HG03196 (cell line): ENCODE results near the gene DOCK2.

Source experiments
- ATAC-seq: cut with Tn5 transposase; IDR thresholded peaks from one replicate; pipeline ENCODE4 v1.9.1; 2021; ENCODE audit not compliant: unreplicated experiment

The DOCK2 gene

DNA sequence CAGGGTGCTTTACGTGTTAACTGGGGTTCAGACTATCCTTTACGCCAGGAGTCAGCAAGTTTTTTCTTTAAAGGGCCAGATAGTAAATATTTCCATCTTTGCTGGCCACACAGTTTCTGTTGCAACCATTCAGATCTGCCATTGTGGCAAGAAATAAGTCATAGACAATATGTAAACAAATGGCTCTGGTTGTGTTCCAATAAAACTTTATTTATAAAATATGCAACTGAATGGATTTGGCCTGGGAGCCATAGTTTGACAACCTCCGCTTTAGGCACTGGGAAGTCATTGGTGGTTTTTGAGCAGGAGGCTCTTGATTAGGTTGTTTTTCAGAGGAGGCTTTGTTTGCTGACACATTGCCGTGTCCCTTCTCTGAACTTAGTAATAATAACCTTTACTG is 252.5 kb downstream of the DOCK2 start:
- ATAC-seq = no peak

DNA sequence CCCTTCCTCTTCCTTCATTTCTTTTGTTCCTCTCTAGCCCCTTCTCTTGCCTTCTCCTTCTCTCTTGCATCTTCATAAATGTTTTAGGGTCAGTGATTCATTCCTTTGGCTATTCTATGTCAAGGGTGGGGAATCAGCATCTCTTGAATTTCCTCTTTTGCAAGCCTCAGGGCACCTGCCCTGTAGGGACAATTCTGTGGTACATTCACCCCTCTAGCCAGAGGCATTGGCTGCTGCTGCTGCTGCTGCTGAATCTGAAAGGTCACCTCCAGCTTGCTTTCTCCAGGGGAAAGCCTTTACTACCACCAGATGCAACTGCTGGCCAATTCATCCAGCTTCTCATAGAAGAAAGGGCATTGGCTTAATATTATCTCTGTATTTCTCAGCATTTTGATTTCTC is 255.9 kb downstream of the DOCK2 start:
- no peak for ATAC-seq

DNA sequence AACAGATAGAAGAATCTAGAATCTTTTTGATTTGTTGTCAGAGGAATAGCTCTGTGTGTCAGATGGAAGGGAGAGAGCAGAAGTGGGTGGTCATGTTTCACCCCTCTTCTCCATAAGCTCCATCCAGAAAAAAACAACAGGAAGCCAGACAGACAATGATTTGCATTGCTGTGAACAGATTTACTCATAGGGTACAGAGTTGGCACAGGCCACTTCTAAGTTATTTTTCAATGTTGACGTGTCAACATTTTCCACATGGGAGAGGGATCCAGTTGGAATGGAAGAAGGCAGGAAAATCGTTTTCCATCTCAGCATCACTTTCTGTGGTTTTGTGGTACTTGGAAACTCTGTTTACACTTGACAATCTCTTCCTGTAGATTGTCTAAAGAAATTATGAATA is 256.5 kb downstream of the DOCK2 start:
- no peak for ATAC-seq

DNA sequence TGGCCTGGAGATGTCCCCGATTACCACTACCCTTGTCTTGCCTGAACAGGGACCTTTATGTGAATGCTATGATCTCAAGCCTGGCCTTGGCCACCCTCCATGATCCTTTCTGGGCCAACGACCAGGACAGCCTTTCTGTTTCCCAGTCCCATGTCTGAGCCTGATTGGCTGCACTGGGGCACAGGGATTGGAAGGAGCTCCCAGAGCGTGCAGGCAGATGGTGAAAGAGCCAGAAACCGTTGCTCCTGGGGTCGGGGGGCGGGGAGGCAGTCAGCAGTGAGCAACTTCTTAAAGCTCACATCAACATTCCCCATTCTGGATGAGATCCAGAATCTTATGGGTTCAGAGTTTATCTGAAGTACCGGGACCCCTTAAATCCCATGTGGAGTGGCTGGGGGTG is 258.9 kb downstream of the DOCK2 start:
- ATAC-seq = no peak

DNA sequence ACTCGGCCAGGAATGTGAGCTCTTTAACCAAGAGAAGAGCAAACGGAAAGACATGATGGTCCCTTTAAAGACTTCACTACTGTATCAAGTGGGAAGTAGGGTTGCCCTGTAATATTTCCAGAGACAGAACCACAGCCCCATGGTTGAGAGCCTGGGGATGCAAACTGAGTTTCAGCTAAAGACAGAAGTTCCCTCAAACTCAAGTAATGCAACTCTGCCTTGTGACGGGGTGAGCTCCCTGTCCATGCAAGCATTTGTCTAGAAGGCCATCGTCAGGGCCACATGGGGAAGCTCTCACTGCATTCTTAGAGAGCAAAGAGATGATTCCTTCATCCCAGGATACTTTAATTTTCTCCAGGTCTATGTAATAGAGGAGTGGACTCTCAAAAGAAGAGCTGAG is 260.4 kb downstream of the DOCK2 start:
- ATAC-seq = no peak

DNA sequence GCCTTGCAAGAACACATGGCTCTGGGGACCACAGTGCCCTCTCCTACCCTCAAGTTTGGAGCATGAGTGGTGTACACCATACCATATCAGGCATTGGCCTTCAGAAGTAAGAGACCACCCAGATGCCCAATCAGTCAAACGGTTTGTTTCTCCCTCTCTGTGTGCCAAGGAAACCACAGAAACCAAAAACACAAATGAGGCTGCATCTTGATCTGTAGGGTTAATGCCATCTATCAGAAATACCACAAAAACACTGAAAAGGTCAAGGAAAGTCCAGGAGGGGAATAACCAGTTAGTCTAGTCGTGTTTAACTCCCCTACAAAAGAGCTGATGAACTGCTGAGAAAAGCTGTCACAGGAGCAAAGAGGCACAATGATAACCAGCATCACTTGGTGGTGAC is 264.8 kb downstream of the DOCK2 start:
- ATAC-seq = no peak

DNA sequence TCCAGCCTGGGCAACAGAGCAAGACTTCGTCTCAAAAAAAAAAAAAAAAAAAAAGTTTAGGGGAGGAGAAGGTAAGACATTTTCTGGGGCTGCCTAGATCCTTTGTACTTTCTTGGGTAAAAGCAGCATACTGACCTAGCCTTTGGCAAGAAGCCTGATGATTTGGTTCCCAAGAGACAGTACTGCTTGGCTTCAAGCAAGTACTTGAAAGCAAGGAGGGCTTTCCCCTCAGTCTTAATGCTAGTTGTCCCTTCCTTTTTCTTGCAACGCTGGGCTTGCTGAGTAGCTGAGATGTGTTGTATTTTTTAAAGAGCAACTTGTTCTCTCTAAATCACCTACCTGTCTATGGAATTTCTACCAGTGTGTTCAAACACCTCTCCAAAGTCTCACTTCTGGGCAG is 267.0 kb downstream of the DOCK2 start:
- ATAC-seq = no peak

DNA sequence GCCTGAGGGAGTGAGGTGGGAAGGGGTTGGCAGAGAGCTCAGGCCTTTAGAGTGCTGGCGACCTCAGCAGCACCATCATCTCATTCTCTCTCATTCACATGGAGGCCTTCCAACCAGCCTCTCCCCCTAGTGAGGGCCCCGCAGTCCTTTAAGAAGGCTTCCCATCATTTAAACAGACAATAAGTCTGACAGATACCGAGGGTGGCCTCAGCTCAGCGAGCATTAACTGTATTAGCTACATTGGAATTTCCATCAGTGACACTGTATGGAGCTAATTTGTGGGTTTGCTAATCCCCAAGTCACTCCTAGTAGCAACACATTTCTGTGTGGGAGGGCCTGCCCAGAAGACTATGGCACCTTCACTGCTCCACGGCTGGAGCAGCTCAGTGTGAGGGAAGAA is 267.4 kb downstream of the DOCK2 start:
- ATAC-seq = no peak

DNA sequence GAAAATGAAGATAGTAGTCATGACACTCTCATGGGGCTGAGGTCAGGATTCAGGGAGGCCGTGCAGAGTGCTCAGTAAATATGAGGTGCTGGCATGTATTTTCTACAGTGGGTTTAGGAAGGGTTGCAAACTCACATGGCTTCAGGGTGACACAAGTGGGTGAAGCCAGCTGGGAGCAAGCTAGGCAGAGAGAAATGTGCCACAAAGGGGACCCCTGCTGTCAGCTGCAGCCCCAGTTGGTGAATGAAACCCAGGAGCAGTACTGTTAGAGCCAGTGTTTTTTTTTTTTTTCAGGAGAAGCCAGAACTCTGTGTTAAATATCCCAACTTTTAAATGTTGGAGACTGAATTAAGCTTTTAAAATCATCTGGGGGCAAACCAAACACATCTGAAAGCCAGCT is 267.9 kb downstream of the DOCK2 start:
- ATAC-seq = no peak

DNA sequence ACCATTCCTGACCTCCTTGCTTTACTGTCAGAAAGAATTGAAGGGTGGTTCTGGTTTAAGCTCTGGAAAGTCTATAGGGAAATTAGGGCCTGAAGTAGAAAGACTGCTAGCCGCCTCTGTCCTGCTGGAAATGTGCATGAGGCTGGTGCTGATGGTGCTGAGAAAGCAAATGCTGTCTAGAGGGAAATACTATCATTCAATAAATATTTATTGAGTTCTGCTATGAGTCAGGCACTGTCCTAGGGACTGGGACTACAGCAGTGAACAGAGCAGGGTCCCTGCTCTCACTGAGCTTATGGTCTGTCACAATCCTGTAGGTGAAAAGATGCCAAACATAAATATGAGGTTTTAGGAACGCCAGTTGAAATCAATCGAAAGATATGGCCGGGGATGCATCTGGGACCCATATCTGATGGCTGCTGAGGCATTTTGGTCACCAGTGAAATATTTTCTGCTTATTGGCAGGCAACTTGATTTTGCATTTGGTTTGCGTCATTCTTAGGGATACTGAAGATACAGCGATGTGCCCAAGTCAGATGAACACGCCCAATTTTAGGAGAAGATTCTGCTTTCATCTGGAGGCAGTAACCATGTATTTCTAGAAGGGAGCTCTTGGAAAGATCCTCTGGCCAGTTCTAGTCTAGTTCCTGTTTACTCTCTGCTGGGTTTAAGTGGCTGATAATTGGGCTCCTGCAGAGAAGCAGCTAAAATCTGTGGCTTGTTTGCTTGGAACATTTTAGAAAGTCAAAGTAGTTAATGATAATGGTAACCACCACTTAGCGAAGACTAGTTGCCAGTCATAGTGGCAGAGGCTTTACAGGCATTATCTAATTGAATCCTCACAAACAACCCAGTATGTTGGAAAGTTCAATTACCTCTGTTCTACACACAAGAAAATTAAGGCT is 269.9 kb downstream of the DOCK2 start:
- no peak for ATAC-seq

DNA sequence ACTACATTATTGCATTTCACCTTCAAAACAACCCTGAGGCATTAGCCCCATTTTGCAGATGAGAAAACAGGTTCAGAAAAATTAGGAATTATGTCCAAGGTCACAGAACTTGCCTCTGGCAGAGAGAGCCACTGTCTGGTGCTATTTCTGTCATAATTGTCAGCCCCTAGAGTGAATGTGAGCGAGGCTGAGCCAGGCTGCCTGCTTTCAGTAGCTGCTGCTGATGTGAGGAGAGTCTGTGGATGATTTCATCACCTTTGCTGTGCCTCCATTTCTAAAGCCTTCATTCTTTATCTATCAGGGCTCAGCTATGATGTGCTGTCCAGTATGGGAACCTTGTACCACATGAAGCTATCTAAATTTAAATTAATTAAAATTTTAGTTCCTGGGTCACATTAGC is 271.8 kb downstream of the DOCK2 start:
- ATAC-seq = no peak

DNA sequence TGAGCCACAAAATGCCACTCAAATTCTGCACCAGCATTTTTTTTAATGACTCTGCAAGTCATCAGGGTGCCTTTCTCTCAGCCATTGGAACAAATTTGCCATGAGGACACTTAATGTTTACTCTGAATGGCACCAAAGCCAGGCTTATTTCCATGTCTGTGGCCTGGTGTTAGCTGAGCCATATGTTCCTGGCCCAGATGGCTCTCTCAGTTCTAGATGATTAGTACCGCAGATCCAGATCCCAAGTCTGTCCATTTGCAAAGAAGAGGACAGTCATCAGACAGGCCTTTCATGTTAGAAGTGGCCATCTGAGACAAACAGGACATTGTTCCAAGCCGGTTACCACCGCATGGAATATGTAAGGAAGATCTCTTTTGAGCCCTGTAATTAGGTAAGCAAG is 272.9 kb downstream of the DOCK2 start:
- no peak for ATAC-seq

DNA sequence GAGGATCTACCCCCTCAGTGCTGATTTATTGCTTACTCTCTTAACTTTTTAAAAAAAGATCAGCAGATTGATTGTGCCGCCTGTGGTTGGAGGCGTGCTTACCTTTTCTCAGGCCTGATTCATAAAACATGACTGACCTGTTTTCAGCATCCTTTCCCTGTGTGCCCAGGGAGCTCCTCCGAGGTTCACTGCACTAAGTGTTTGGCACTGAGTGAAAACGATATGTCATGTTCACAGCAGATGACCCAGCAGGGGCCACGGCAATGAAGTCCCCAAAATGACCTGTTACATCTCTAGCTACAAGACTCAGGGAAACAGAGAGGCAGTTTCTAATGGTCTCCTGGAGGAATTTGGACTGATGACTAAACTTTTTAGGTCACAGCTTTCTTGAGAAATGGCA is 273.3 kb downstream of the DOCK2 start:
- no peak for ATAC-seq

DNA sequence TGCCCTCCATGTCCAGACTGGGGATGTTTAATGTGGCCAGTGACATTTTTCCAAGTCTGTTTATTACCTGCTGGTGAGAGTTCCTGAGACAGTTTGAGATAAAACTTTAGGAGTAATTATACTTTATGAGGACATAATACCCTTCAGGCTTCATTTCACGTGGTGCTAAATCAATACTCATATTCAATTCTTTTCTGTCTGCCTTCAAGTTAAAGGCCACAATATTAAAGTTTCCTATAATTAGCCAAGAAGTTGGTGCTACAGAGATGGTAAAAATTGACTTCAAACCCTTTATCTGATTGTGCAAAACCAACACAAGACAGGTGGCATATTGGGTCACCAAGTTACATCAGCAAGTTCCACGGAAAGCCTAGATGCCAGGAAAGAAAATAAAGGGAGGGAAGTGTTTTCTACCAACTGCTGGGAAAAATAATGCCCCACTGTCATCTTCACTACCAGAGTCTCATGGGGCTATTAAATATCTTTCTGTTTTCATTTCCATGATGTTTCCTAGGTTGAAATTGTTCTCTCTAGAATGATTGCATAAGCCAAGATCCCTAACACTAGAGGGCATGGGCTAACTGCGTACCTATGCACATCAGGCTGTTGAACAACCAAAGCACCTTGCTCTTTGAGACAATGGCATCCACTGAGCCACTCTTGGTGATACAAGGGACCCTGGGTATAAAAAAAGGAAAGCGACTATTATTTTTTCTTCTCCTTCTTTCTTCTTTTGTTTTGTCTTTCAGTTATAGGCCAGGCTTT is 274.6 kb downstream of the DOCK2 start:
- no peak for ATAC-seq

DNA sequence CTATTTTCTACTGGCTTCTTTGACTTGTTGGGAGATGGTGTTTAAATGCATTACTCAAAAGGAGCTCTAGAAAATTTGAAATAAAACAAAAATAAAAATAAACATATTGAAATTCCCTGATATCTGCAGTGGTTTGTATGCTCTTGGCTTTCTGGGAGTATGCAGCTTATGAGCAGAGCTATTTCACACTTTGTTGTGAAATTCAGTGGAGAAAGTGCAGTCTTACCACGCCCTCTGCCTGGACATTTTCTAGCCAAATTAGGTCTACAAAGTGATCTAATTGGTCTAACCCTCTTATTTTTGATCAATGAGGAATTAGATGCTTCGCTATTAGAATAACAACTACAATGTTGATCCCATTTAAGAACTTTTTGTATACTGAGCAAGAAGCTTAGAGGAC is 276.4 kb downstream of the DOCK2 start:
- ATAC-seq = no peak

DNA sequence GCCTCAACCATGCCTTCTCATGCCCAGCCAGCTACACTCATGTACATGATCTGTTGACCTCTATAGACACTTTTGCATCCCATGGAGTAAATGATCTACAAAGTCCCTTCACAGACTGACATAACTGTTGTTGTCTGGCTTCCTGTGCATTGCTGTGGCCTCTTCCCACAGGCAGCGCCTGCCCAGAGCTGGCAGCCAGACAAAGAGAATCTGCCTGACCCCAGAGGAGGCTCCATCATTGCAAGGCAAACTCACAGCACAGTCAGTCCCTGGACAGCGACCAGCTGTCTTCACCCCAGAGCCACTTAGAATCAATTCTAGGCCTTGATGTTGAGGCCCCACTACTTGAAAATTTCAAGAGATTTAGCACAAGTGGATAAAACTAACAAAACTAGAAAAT is 277.7 kb downstream of the DOCK2 start:
- no peak for ATAC-seq

DNA sequence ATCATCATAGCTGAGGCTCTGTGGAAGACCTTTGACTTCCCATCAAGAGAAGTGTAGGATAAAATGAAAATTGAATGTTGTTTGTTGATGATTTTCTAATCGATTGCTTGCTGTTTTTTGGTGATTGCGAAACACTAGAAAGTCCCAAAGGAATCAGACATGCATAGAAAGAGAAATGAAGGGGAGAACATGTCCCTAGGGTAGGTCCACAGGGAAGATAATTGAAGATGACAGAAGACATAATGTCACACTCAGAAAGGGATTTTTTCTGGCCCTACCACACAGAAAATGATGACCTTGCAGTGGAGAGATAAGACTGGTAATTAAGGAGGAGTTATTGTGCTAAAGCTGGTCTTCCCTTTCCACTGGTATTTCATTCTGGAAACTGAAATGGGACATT is 280.4 kb downstream of the DOCK2 start:
- no peak for ATAC-seq

DNA sequence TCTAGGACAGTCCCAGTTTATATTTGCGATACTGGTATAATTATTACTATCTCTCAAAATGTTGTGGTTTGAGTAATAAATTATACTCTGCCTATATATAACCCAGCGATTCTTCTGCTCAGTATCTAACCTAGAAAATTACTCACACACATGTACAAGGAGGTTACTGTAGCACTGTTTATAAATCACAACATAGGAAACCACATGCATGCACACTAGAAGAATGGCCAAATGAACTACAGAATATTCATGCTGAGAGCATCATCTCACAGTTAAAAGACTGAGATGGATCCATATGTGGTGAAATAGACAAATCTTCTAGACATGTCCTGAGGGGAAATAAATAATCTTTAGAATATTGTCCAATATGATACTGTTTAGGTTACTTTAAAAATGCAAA is 281.2 kb downstream of the DOCK2 start:
- ATAC-seq = no peak

DNA sequence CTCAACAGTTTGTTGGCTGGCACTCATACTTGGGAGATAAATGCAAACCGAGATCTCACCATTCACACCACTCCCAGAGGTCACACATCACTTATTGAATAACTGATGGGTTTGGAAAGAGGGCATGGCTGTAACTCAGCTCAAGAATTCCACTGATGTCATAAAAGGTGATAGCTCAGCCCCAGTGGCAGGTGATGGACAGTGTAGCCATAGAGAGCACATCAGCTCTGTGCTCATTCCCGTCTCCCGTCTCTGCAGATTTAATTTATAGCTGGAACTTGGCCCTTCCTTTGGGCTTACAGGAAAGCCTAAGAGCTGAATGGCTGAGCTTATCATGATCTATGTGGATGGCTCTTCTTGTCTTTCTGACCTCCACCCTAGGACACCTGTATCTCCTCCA is 283.4 kb downstream of the DOCK2 start:
- no peak for ATAC-seq

DNA sequence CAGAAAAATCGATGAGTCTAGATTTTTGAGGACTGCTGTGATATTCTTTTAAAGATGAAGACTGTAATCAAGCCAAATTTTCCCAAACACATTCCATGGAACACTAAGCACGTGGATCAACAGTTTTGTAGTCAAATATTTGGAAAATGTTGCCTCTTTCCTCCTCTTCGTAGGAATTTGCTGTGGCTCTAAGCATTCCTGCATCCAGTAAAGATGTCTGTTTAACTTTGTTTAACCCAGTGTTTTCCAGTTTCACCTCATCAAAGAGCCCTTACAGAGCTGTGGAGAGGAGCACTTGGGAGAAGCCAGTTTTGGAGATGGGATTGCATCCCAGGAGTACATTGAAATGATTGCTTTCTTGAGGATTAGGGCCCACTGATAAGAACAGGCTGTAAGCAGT is 284.3 kb downstream of the DOCK2 start:
- ATAC-seq = no peak

DNA sequence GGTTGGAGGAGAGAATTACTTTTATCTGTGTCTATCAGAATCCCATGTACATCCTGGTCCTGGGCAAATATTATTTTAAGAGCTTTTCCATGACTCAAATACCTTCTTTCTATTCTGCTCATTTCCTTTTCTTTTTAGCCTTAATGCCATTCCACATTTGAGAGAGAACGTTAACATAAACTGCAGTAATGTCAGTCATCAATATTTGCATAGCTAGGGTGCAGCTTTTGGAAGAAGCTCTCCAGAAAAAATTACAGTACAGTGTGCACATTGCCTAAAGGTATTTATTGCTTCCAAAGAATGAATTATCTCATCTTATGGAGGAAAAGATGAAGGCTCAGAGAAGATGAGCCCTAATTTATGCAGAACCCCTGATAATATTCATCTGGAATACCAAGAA is 284.9 kb downstream of the DOCK2 start:
- ATAC-seq = no peak

DNA sequence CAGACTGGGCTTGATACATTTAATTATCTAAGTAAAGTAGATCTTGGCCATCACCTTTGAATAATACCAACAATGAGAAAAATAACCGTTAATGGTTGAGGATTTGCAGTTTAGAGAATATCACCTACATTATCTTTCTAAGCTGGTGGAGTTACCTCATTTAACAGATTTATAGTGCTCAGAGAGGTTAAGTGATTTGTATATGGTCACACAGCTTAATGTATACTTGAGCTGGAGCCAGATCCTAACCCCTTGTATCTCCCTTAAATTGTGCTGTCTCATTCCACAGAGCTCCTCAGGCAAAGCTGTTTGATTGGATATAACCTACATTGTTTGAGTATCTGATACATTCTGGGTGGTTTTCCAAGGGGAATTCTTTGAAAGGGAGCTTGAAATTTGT is 285.4 kb downstream of the DOCK2 start:
- ATAC-seq = no peak
